Measurements from ENCODE around the gene CCNY.

DNA sequence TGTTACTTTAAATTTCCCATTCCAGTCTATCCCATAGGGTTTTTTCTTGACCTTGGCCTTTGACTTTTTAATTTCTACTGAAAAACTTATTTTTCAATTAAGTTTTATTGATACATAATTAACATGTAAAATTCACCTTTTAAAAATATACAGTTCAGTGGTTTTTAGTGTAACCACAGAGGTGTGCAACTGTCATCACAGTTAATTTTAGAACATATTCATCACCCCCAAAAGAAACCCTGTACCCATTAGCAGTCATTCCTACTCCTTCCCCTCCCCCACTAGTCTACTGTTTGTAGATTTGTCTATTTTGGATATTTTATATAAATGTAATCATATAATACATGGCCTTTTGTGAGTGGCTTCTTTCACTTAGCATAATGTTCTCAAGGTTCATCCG is 172.3 kb downstream of the CCNY start:
- TF ChIP-seq EZH2 (IDR thresholded peaks at IDR 0.05) (no peak), POLR2AphosphoS5 (IDR thresholded peaks at IDR 0.05; ENCODE audit: borderline replicate concordance, low read depth, low read length) (no peak)
